Keratinocyte (primary cell): ENCODE results near the gene CDIPT. TPM values are rescaled to one million over a fixed set of nuclear protein-coding genes. Genes with fewer than 3 reads are reported as not detected.

Experiments used
- DNase-seq: peaks from one replicate; pipeline ENCODE4 v3.0.0-alpha.2; 2011; ENCODE audit warnings: low read depth, missing footprints, low spot score
- FAIRE-seq: peaks from 2 replicates; lab custom pipeline; 2011; peaks lifted over from hg19 to GRCh38; lab: Jason Lieb, UNC
- H2AFZ ChIP-seq: 2 replicates; pipeline ENCODE4 v1.6.0; 2012; ENCODE audit warnings: low read length, control low read depth, inconsistent platforms; ENCODE audit not compliant: control insufficient read depth
- H3K27ac ChIP-seq: 2 replicates; pipeline ENCODE4 v1.5.1; 2011; ENCODE audit warnings: low read length; ENCODE audit not compliant: control insufficient read depth, insufficient read depth
- H3K27me3 ChIP-seq: 3 replicates; pipeline ENCODE4 v1.6.0; 2011; ENCODE audit warnings: low read length; ENCODE audit not compliant: control insufficient read depth, insufficient read depth; ENCODE audit errors: extremely low read depth
- H3K36me3 ChIP-seq, 2 experiments: 2 replicates in 1 of 2; 3 replicates in 1 of 2; pipeline ENCODE4 v1.5.1; 2011; ENCODE audit warnings: low read length in 2 of 2, mild to moderate bottlenecking in 1 of 2; ENCODE audit not compliant: control insufficient read depth in 2 of 2, insufficient read depth in 2 of 2; ENCODE audit errors: extremely low read depth in 1 of 2
- H3K4me1 ChIP-seq: 3 replicates; pipeline ENCODE4 v1.5.1; 2011; ENCODE audit warnings: low read length; ENCODE audit not compliant: control insufficient read depth, insufficient read depth; ENCODE audit errors: extremely low read depth
- H3K4me2 ChIP-seq: 3 replicates; pipeline ENCODE4 v1.6.0; 2011; ENCODE audit warnings: low read depth, low read length; ENCODE audit not compliant: control insufficient read depth, insufficient read depth; ENCODE audit errors: extremely low read depth
- H3K4me3 ChIP-seq, 3 experiments: fragments of 200-600 bp in 1 of 3; sonication (generic) in 1 of 3; 2 replicates in 2 of 3; 3 replicates in 1 of 3; pipeline ENCODE4 v1.5.1; 2011 to 2016; ENCODE audit warnings: low read length in 3 of 3, mild to moderate bottlenecking in 3 of 3, control low read depth in 2 of 3, inconsistent platforms in 1 of 3, low read depth in 1 of 3, mixed read lengths in 1 of 3, mixed run types in 1 of 3, moderate library complexity in 1 of 3; ENCODE audit not compliant: control insufficient read depth in 2 of 3, insufficient read depth in 2 of 3; ENCODE audit errors: extremely low read depth in 1 of 3
- H3K79me2 ChIP-seq: 2 replicates; pipeline ENCODE4 v1.6.0; 2012; ENCODE audit warnings: low read length; ENCODE audit not compliant: control insufficient read depth, insufficient read depth
- H3K9ac ChIP-seq: 3 replicates; pipeline ENCODE4 v1.6.0; 2011; ENCODE audit warnings: low read length; ENCODE audit not compliant: control insufficient read depth, insufficient read depth; ENCODE audit errors: extremely low read depth
- H3K9me1 ChIP-seq: 3 replicates; pipeline ENCODE4 v1.6.0; 2011; ENCODE audit warnings: low read length; ENCODE audit not compliant: control insufficient read depth, insufficient read depth; ENCODE audit errors: extremely low read depth
- H3K9me3 ChIP-seq: 2 replicates; pipeline ENCODE4 v1.5.1; 2012; ENCODE audit warnings: low read depth, low read length; ENCODE audit not compliant: control insufficient read depth
- H4K20me1 ChIP-seq: 3 replicates; pipeline ENCODE4 v1.6.0; 2011; ENCODE audit warnings: low read length; ENCODE audit not compliant: control insufficient read depth, insufficient read depth; ENCODE audit errors: extremely low read depth
- CTCF ChIP-seq, 3 experiments: IDR thresholded peaks in 1 of 3; conservative IDR thresholded peaks in 1 of 3; optimal IDR thresholded peaks in 1 of 3; 2 replicates in 2 of 3; 3 replicates in 1 of 3; pipeline versions ENCODE3 to v1.5.1; 2011; ENCODE audit warnings: low read length in 3 of 3, mild to moderate bottlenecking in 3 of 3, moderate library complexity in 2 of 3, control low read depth in 1 of 3, inconsistent platforms in 1 of 3; ENCODE audit not compliant: insufficient read depth in 2 of 3; ENCODE audit errors: extremely low read depth in 1 of 3
- EZH2 ChIP-seq: IDR thresholded peaks from one replicate; pipeline ENCODE4 v1.6.1; 2012; ENCODE audit warnings: inconsistent platforms, mild to moderate bottlenecking, low read length, moderate library complexity
- dilution Hi-C: fragments of 300-500 bp; cut with MboI; formaldehyde crosslinking; loops from one replicate; pipeline ENCODE4 v1.7.0; 2020; ENCODE audit warnings: low sequenced_read_pairs; ENCODE audit not compliant: extremely low pct_ligation_motif_present
- polyA plus RNA-seq, 5 experiments: library from polyadenylated mRNA; depleted of rRNA in 3 of 5; stranded (reverse) in 3 of 5; stranded (forward) in 1 of 5; unstranded in 1 of 5; fragments of >200 nt; gene quantifications; 1 replicate in 1 of 5; 2 replicates in 3 of 5; 3 replicates in 1 of 5; pipeline versions ENCODE4 v1.2.1 to v1.2.3, GENCODE V29; 2011 to 2012; ENCODE audit warnings: missing spikeins in 2 of 5, low read depth in 1 of 5, low replicate concordance in 1 of 5

The CDIPT gene
- polyA plus RNA-seq, 1 donor (not counting 4 experiments of a cell fraction or from before 2014, with no cell fraction given): 49.5 TPM

GRCh38 chr16:29883987-29884386 is 21.0 kb upstream of the CDIPT start:
- FAIRE-seq: no peak
- H2AFZ ChIP-seq: no peak overlapping the region
- dilution Hi-C loops: no loop called here

DNA sequence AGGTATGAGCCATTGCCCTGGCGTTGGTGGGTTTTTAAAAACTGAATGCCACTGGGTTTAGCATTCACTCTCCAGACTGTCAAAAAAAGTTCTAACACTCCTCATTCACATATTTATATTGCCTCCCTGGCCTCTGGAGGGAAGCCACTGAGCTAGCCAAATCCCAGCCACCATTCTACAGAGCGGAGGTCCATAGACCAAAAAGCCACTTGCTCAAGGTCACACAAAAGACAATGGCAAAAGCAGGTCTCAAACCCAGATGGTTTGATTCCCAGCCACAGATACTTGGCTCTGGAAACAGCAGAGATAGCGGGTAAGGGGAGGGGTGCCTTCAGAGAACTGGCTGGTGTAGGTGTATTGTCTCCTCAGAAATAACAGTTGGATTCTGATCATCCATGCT is 18.0 kb upstream of the CDIPT start:
- Histone ChIP-seq H3K27me3 (peaks cover 16% of the 10 kb centered on the region), H3K9ac (no peak overlapping the region), H4K20me1 (no peaks in the 10 kb centered on the region), H2AFZ (no peak overlapping the region), H3K4me2 (no peak overlapping the region), H3K4me1 (no peaks in the 10 kb centered on the region), H3K4me3 (no peak overlapping the region), H3K79me2 (no peaks in the 10 kb centered on the region), H3K36me3 (no peaks in the 10 kb centered on the region), H3K9me1 (no peaks in the 10 kb centered on the region), H3K27ac (no peak overlapping the region), H3K9me3 (no peaks in the 10 kb centered on the region)
- TF ChIP-seq EZH2 (no peak), CTCF (optimal IDR thresholded peaks at IDR 0.05 in 1 of 3, IDR thresholded peaks at IDR 0.05 in 1 of 3, conservative IDR thresholded peaks at IDR 0.05 in 1 of 3; ENCODE audit: extremely low read depth in 1 of 3, insufficient read depth in 2 of 3, low read length in 3 of 3) (no peak)
- dilution Hi-C loops: no loop called here
- FAIRE-seq: no peak
- DNase-seq: no peak

More at GRCh38 chr16:29883987-29884386, 21.0 kb upstream of the CDIPT start:
- Histone ChIP-seq H4K20me1 (no peaks in the 10 kb centered on the region), H3K79me2 (no peaks in the 10 kb centered on the region), H3K4me3 (no peak overlapping the region), H3K9me1 (no peaks in the 10 kb centered on the region), H3K4me1 (no peaks in the 10 kb centered on the region), H3K9me3 (no peaks in the 10 kb centered on the region), H3K4me2 (no peak overlapping the region), H3K36me3 (no peaks in the 10 kb centered on the region), H3K27ac (no peak overlapping the region), H3K27me3 (no peaks in the 10 kb centered on the region), H3K9ac (no peak overlapping the region)
- DNase-seq: no peak
- TF ChIP-seq CTCF (optimal IDR thresholded peaks at IDR 0.05 in 1 of 3, IDR thresholded peaks at IDR 0.05 in 1 of 3, conservative IDR thresholded peaks at IDR 0.05 in 1 of 3; ENCODE audit: extremely low read depth in 1 of 3, insufficient read depth in 2 of 3, low read length in 3 of 3): no peak
- no peak for TF ChIP-seq EZH2
